SK-N-SH (cell line): ENCODE measurements around the gene BRSK1.

Source experiments
- EP300 ChIP-seq, 2 experiments: IDR thresholded peaks; 2 replicates each; pipeline versions ENCODE4 v1.4.0 to v1.6.1; 2012; ENCODE audit warnings: borderline replicate concordance in 1 of 2, low read depth in 1 of 2, low read length in 1 of 2
- POLR2AphosphoS5 ChIP-seq: IDR thresholded peaks from 2 replicates; pipeline ENCODE4 v1.6.1; 2012; ENCODE audit warnings: low read depth, low read length

GRCh38 chr19:55350620-55351315 lies 67.0 kb downstream of the BRSK1 start:
- no peak for TF ChIP-seq EP300 (IDR thresholded peaks at IDR 0.05; ENCODE audit: borderline replicate concordance in 1 of 2, low read depth in 1 of 2, low read length in 1 of 2)
- TF ChIP-seq POLR2AphosphoS5 = no peak
